MM.1S (cell line): ENCODE results near the gene IRF1.
A peak's percentile ranks its signal among the peaks of the same experiment; 100 is the strongest.
"Not testable (repeated sequence)": the region's sequence is repeated elsewhere in the genome, so short reads cannot be mapped to it uniquely, and the experiment has no call there.

Experiments used
- DNase-seq: peaks from one replicate; pipeline ENCODE4 v3.0.0-alpha.2; 2015
- H2AFZ ChIP-seq: fragments of 300-600 bp; sonication (generic); 2 replicates; pipeline ENCODE4 v1.6.0; 2016; ENCODE audit warnings: antibody characterized with exemption, low read length
- H3F3A ChIP-seq: fragments of 300-600 bp; sonication (generic); 2 replicates; pipeline ENCODE4 v1.6.1; 2016; ENCODE audit warnings: mild to moderate bottlenecking, antibody characterized with exemption, low read length, moderate library complexity, mixed read lengths; ENCODE audit not compliant: insufficient read depth
- H3K27ac ChIP-seq: fragments of 300-600 bp; sonication (generic); 2 replicates; pipeline ENCODE4 v1.5.1; 2016; ENCODE audit warnings: mild to moderate bottlenecking, low read length
- H3K27me3 ChIP-seq: fragments of 300-600 bp; sonication (generic); replicated peaks from 2 replicates; pipeline ENCODE4 v1.6.0; 2016; ENCODE audit warnings: low read length; ENCODE audit not compliant: insufficient read depth
- H3K36me3 ChIP-seq: fragments of 300-600 bp; sonication (generic); replicated peaks from 2 replicates; pipeline ENCODE4 v1.6.1; 2016; ENCODE audit warnings: mild to moderate bottlenecking, low read length, mixed read lengths; ENCODE audit not compliant: insufficient read depth
- H3K4me1 ChIP-seq: fragments of 300-600 bp; sonication (generic); 2 replicates; pipeline ENCODE4 v1.6.1; 2016; ENCODE audit warnings: low read length, mixed read lengths
- H3K4me2 ChIP-seq: fragments of 300-600 bp; sonication (generic); 2 replicates; pipeline ENCODE4 v1.6.0; 2016; ENCODE audit warnings: low read depth, low read length
- H3K4me3 ChIP-seq: fragments of 300-600 bp; sonication (generic); 2 replicates; pipeline ENCODE4 v1.5.1; 2016; ENCODE audit warnings: low read length, mixed read lengths
- H3K79me2 ChIP-seq: fragments of 300-600 bp; sonication (generic); 2 replicates; pipeline ENCODE4 v1.6.1; 2016; ENCODE audit warnings: mixed run types, low read length, mixed read lengths
- H3K9ac ChIP-seq: fragments of 300-600 bp; sonication (generic); 2 replicates; pipeline ENCODE4 v1.6.1; 2016; ENCODE audit warnings: low read length, mixed read lengths
- H3K9me2 ChIP-seq: fragments of 300-600 bp; sonication (generic); replicated peaks from 2 replicates; pipeline ENCODE4 v1.6.1; 2016; ENCODE audit warnings: mild to moderate bottlenecking, low read length, mixed read lengths; ENCODE audit not compliant: insufficient read depth
- H3K9me3 ChIP-seq: fragments of 300-600 bp; sonication (generic); replicated peaks from 2 replicates; pipeline ENCODE4 v1.6.1; 2016; ENCODE audit warnings: mild to moderate bottlenecking, low read length, mixed read lengths; ENCODE audit not compliant: insufficient read depth
- H4K20me1 ChIP-seq: fragments of 300-600 bp; sonication (generic); 2 replicates; pipeline ENCODE4 v1.6.1; 2016; ENCODE audit warnings: mild to moderate bottlenecking, low read length, moderate library complexity, mixed read lengths; ENCODE audit not compliant: insufficient read depth
- EZH2 ChIP-seq: fragments of 300-600 bp; sonication (generic); optimal IDR thresholded peaks from 2 replicates; pipeline ENCODE3; 2017; ENCODE audit warnings: low read depth, mild to moderate bottlenecking, antibody characterized with exemption, low read length, mixed read lengths
- EZH2phosphoT487 ChIP-seq: fragments of 300-600 bp; sonication (generic); IDR thresholded peaks from 2 replicates; pipeline ENCODE4 v1.6.1; 2018; ENCODE audit warnings: antibody characterized with exemption, low read length
- TF ChIP-seq, protein P1 (sequence below): fragments of 300-600 bp; sonication (generic); IDR thresholded peaks from 2 replicates; pipeline ENCODE4 v1.5.1; 2016; ENCODE audit warnings: antibody characterized with exemption, low read length, mixed read lengths

IRF1 gene

GRCh38 chr5:132513618-132514336 is 23.2 kb upstream of the IRF1 start:
- not testable (repeated sequence) for H2AFZ ChIP-seq, H3K4me2 ChIP-seq, H3K79me2 ChIP-seq, H3K4me3 ChIP-seq, H3K4me1 ChIP-seq, H3K27me3 ChIP-seq, H3K9me3 ChIP-seq, H3K9ac ChIP-seq, H3K27ac ChIP-seq, DNase-seq, H3K9me2 ChIP-seq, H3K36me3 ChIP-seq, H3F3A ChIP-seq, H4K20me1 ChIP-seq

DNA sequence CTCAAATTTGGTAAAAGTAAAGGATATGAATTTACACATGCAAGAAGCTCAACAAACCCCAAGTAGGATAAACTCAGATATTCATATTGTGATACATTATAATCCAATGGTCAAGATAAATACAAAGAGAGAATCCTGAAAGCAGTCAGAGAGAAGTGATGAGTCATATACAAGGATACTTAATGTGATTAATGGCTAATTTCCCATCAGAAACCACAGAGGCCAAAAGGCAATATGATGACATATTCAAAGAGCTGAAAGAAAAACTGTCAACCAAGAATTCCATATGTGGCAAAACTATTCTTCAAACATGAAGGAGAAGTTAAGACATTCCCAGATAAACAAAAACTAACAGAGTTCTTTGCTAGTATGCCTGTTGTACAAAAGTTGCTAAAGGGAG is 19.5 kb upstream of the IRF1 start:
- no peak for TF ChIP-seq EZH2
- TF ChIP-seq EZH2phosphoT487 = no peak
- TF ChIP-seq, protein P1, sequence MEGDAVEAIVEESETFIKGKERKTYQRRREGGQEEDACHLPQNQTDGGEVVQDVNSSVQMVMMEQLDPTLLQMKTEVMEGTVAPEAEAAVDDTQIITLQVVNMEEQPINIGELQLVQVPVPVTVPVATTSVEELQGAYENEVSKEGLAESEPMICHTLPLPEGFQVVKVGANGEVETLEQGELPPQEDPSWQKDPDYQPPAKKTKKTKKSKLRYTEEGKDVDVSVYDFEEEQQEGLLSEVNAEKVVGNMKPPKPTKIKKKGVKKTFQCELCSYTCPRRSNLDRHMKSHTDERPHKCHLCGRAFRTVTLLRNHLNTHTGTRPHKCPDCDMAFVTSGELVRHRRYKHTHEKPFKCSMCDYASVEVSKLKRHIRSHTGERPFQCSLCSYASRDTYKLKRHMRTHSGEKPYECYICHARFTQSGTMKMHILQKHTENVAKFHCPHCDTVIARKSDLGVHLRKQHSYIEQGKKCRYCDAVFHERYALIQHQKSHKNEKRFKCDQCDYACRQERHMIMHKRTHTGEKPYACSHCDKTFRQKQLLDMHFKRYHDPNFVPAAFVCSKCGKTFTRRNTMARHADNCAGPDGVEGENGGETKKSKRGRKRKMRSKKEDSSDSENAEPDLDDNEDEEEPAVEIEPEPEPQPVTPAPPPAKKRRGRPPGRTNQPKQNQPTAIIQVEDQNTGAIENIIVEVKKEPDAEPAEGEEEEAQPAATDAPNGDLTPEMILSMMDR = no peak
- Histone ChIP-seq H3K27ac (no peak overlapping the region), H3K9me2 (no peaks in the 10 kb centered on the region), H3K79me2 (no peaks in the 10 kb centered on the region), H3K9ac (no peak overlapping the region), H3F3A (0 out of 2 replicates have a peak, but pooled peaks cover 4% of the 10 kb centered on the region), H3K27me3 (no peaks in the 10 kb centered on the region), H2AFZ (no peak overlapping the region), H3K4me1 (peaks cover 28% of the 10 kb centered on the region), H4K20me1 (no peaks in the 10 kb centered on the region), H3K36me3 (no peaks in the 10 kb centered on the region), H3K4me3 (no peak overlapping the region), H3K4me2 (no peak overlapping the region), H3K9me3 (no peaks in the 10 kb centered on the region)
- no peak for DNase-seq

DNA sequence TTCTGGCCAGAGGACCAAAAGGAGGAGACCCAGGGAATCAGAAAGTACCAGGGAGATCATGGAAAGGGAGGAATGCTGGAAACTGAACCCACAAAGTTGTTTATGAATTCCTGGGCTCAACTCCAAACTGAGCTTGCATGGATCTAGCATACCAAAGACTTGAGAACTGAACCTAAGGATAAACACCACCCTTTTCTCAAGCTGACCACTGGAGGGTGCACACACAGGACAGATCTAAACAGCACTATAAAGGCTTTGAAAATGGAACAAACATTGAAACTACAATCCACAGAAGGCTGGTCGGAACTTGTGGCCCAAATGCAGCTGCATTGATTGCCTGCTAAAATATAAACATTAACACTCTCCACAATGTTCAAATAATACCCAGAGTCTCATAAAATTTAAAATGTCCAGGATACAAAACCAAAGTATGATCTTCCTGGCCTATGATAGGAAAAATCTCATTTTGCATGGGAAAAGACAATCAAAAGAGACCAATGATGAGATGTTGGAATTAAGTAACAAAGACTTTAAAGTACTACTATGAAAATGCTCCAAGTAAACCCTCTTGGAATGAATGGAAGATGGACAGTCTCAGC is 15.6 kb upstream of the IRF1 start:
- Histone ChIP-seq H3K79me2 (no peaks in the 10 kb centered on the region), H3F3A (0 out of 2 replicates have a peak, but pooled peaks cover 4% of the 10 kb centered on the region), H3K4me3 (no peak overlapping the region), H4K20me1 (no peaks in the 10 kb centered on the region), H3K27me3 (no peaks in the 10 kb centered on the region), H3K9me3 (no peaks in the 10 kb centered on the region), H3K4me1 (peaks cover 35% of the 10 kb centered on the region), H2AFZ (peak overlapping the region; percentile 56), H3K4me2 (peak overlapping the region; percentile 58), H3K36me3 (no peaks in the 10 kb centered on the region), H3K9ac (no peak overlapping the region; the same call in 1 of the 2 replicates), H3K27ac (no peak overlapping the region), H3K9me2 (no peaks in the 10 kb centered on the region)
- TF ChIP-seq, protein P1 = peak; percentile 81
- no peak for TF ChIP-seq EZH2
- DNase-seq = peak; percentile 69

- Histone ChIP-seq H3F3A (peaks cover 8% of the 10 kb centered on the region; the same call in 1 of the 2 replicates), H3K36me3 (no peaks in the 10 kb centered on the region), H3K9me2 (no peaks in the 10 kb centered on the region), H4K20me1 (no peaks in the 10 kb centered on the region), H3K79me2 (no peaks in the 10 kb centered on the region), H3K9me3 (no peaks in the 10 kb centered on the region), H3K27ac (no peak overlapping the region), H3K27me3 (no peaks in the 10 kb centered on the region), H3K4me3 (no peak overlapping the region), H3K4me2 (no peak overlapping the region), H2AFZ (peak overlapping the region; percentile 56; the same call in 1 of the 2 replicates), H3K4me1 (peaks cover 40% of the 10 kb centered on the region), H3K9ac (no peak overlapping the region)
- no peak for DNase-seq
- TF ChIP-seq EZH2 (no peak), EZH2phosphoT487 (no peak)
- TF ChIP-seq, protein P1 = no peak
These were observed 15.1 kb upstream of the IRF1 start for GRCh38 chr5:132505641-132506040.
